Uterus (tissue), 4 donors: ENCODE measurements around the gene BAZ2A. TPM values are rescaled to one million over a fixed set of nuclear protein-coding genes. Genes with fewer than 3 reads are reported as not detected.
A peak's percentile ranks its signal among the peaks of the same experiment; 100 is the strongest.

ENCODE experiments used
- DNase-seq, 2 donors: peaks; one replicate each; pipeline ENCODE4 v3.0.0-alpha.2; 2019 to 2020
- H3K27ac ChIP-seq, 2 donors: fragments of 200-600 bp; sonication (generic); 1 replicate in 1 of 2; 2 replicates in 1 of 2; pipeline ENCODE4 v1.5.1; 2016 to 2018
- H3K27me3 ChIP-seq, 2 donors: fragments of 200-600 bp; sonication (generic); one replicate each; pipeline ENCODE4 v1.5.1; 2018 to 2019; ENCODE audit warnings: control low read depth in 1 of 2
- H3K36me3 ChIP-seq, 2 donors: fragments of 200-600 bp; sonication (generic); one replicate each; pipeline ENCODE4 v1.5.1; 2019; ENCODE audit warnings: control low read depth in 1 of 2
- H3K4me1 ChIP-seq, 2 donors: fragments of 200-600 bp; sonication (generic); one replicate each; pipeline ENCODE4 v1.5.1; 2018 to 2019; ENCODE audit warnings: control low read depth in 1 of 2
- H3K4me3 ChIP-seq, 2 donors: fragments of 200-600 bp; sonication (generic); 1 replicate in 1 of 2; 2 replicates in 1 of 2; pipeline ENCODE4 v1.5.1; 2018 to 2019; ENCODE audit warnings: mild to moderate bottlenecking in 1 of 2
- H3K9me3 ChIP-seq, 2 donors: fragments of 200-600 bp; sonication (generic); one replicate each; pipeline ENCODE4 v1.5.1; 2019; ENCODE audit warnings: control low read depth in 1 of 2
- CTCF ChIP-seq, 4 experiments: fragments of 200-600 bp in 2 of 4; fragments of 450-650 bp in 2 of 4; sonication (generic) in 2 of 4; IDR thresholded peaks; one replicate each; pipeline ENCODE4 v1.5.1; 2016 to 2019; ENCODE audit warnings: antibody characterized with exemption in 4 of 4, mild to moderate bottlenecking in 2 of 4, moderate library complexity in 1 of 4
- POLR2A ChIP-seq, 2 donors: fragments of 450-650 bp; IDR thresholded peaks; one replicate each; pipeline ENCODE4 v1.6.1; 2016; ENCODE audit warnings: antibody characterized with exemption in 2 of 2, mild to moderate bottlenecking in 1 of 2, moderate library complexity in 1 of 2
- intact Hi-C: fragments of 100-400 bp; cut with DNase I; formaldehyde crosslinking; loops from one replicate; pipeline ENCODE4 v1.15.1; 2023; ENCODE audit warnings: low total_unique reads
- total RNA-seq, 4 donors: library from RNA; depleted of rRNA in 3 of 4; stranded (reverse); fragments of >200 nt in 3 of 4; gene quantifications; one replicate each; pipeline versions ENCODE4 v1.1.0 to v1.2.4, GENCODE V29; 2014 to 2023
- donor health status: DM: yes; HTN: yes; CAD: no.

BAZ2A gene
- total RNA-seq, 4 donors from 2014 or later: 25.1 to 136 (median 28.9) TPM

- H3K9me3 ChIP-seq: no peaks in the 10 kb centered on the region
- peak overlapping the region; percentile 90 to 100 for H3K27ac ChIP-seq
- H3K4me1 ChIP-seq: peaks cover 11 to 30% of the 10 kb centered on the region in 2 donors
- no peak for DNase-seq
- no peaks in the 10 kb centered on the region for H3K27me3 ChIP-seq
- TF ChIP-seq CTCF (IDR thresholded peaks at IDR 0.05): no peak
- no peak for TF ChIP-seq POLR2A (IDR thresholded peaks at IDR 0.05)
- H3K4me3 ChIP-seq: peak overlapping the region in 1 of 2 donors; percentile 18
- intact Hi-C loops: loop anchor here (10.0 kb wide), 1 partner anchor 92 kb away; the partner anchor contains the start of gene NACA
- no peaks in the 10 kb centered on the region for H3K36me3 ChIP-seq
These were observed 2.8 kb upstream of the BAZ2A start for GRCh38 chr12:56632701-56633467.

- no peaks in the 10 kb centered on the region for H3K9me3 ChIP-seq
- no peaks in the 10 kb centered on the region for H3K36me3 ChIP-seq
- H3K27me3 ChIP-seq: no peaks in the 10 kb centered on the region
- H3K27ac ChIP-seq: peak overlapping the region; percentile 90 to 100
- TF ChIP-seq CTCF (IDR thresholded peaks at IDR 0.05) (no peak), POLR2A (IDR thresholded peaks at IDR 0.05) (no peak)
- H3K4me1 ChIP-seq: peaks cover 9 to 30% of the 10 kb centered on the region in 2 donors
- peak; percentile 74 to 78 for DNase-seq
- peak overlapping the region in 1 of 2 donors; percentile 18 for H3K4me3 ChIP-seq
- intact Hi-C loops: loop anchor here (10.0 kb wide), 1 partner anchor 93 kb away; the partner anchor contains the start of gene NACA
These were observed 1.9 kb upstream of the BAZ2A start for GRCh38 chr12:56631790-56632700.

- Histone ChIP-seq H3K27me3 (no peaks in the 10 kb centered on the region), H3K36me3 (no peaks in the 10 kb centered on the region), H3K4me1 (peaks cover 21 to 30% of the 10 kb centered on the region in 2 donors), H3K9me3 (no peaks in the 10 kb centered on the region), H3K27ac (peak overlapping the region; percentile 94 to 100), H3K4me3 (peak overlapping the region; percentile 87 to 89)
- intact Hi-C loops: loop anchor here (10.0 kb wide), 1 partner anchor 95 kb away; the partner anchor contains the start of gene NACA
- DNase-seq: peak; percentile 34 to 39
- TF ChIP-seq POLR2A (IDR thresholded peaks at IDR 0.05): no peak
- no peak for TF ChIP-seq CTCF (IDR thresholded peaks at IDR 0.05)
These were observed 507 bp downstream of the BAZ2A start for GRCh38 chr12:56629459-56630179.

GRCh38 chr12:56628671-56629458, 1.3 kb downstream of the BAZ2A start:
- peak overlapping the region; percentile 87 to 89 for H3K4me3 ChIP-seq
- H3K9me3 ChIP-seq: no peaks in the 10 kb centered on the region
- H3K27ac ChIP-seq: peak overlapping the region; percentile 94 to 100
- intact Hi-C loops: no loop called here
- peak; percentile 47 to 56 for DNase-seq
- H3K27me3 ChIP-seq: no peaks in the 10 kb centered on the region
- no peak for TF ChIP-seq CTCF (IDR thresholded peaks at IDR 0.05)
- peak in 1 of 2 donors; percentile 14 for TF ChIP-seq POLR2A (IDR thresholded peaks at IDR 0.05)
- H3K36me3 ChIP-seq: no peaks in the 10 kb centered on the region
- peaks cover 21 to 29% of the 10 kb centered on the region in 2 donors for H3K4me1 ChIP-seq
